ENCODE data around the gene MYH6. TPM values are rescaled to one million over a fixed set of nuclear protein-coding genes. Genes with fewer than 3 reads are reported as not detected.

Gene MYH6
- total and polyA plus RNA-seq, 2 of the 13 experiments (the other 11 are each of a cell fraction or from before 2014, with no cell fraction given), result 0.01 TPM; not detected in 1

- TF ChIP-seq, protein P1, sequence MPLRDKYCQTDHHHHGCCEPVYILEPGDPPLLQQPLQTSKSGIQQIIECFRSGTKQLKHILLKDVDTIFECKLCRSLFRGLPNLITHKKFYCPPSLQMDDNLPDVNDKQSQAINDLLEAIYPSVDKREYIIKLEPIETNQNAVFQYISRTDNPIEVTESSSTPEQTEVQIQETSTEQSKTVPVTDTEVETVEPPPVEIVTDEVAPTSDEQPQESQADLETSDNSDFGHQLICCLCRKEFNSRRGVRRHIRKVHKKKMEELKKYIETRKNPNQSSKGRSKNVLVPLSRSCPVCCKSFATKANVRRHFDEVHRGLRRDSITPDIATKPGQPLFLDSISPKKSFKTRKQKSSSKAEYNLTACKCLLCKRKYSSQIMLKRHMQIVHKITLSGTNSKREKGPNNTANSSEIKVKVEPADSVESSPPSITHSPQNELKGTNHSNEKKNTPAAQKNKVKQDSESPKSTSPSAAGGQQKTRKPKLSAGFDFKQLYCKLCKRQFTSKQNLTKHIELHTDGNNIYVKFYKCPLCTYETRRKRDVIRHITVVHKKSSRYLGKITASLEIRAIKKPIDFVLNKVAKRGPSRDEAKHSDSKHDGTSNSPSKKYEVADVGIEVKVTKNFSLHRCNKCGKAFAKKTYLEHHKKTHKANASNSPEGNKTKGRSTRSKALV (CRISPR knock-in tag; IDR thresholded peaks at IDR 0.05), result no peak
- TF ChIP-seq, protein P2, sequence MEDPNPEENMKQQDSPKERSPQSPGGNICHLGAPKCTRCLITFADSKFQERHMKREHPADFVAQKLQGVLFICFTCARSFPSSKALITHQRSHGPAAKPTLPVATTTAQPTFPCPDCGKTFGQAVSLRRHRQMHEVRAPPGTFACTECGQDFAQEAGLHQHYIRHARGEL (CRISPR knock-in tag; IDR thresholded peaks at IDR 0.05), result no peak
- TF ChIP-seq NFYC (CRISPR knock-in tag; IDR thresholded peaks at IDR 0.05) (no peak), MTF2 (CRISPR knock-in tag; IDR thresholded peaks at IDR 0.05; ENCODE audit: borderline replicate concordance) (no peak), PBX2 (CRISPR knock-in tag; IDR thresholded peaks at IDR 0.05) (no peak), TAF1 (CRISPR knock-in tag; IDR thresholded peaks at IDR 0.05) (no peak), HES4 (CRISPR knock-in tag; IDR thresholded peaks at IDR 0.05; ENCODE audit: borderline replicate concordance) (no peak), NR1H2 (CRISPR knock-in tag; IDR thresholded peaks at IDR 0.05; ENCODE audit: borderline replicate concordance, low read depth) (no peak), ZNF503 (CRISPR knock-in tag; IDR thresholded peaks at IDR 0.05) (no peak), ZNF512B (CRISPR knock-in tag; IDR thresholded peaks at IDR 0.05; ENCODE audit: borderline replicate concordance) (no peak)
These were observed 25.2 kb downstream of the MYH6 start (continued) for GRCh38 chr14:23382731-23383440.
